SK-MEL-5 (cell line): ENCODE data around the gene NUP93. TPM values are rescaled to one million over a fixed set of nuclear protein-coding genes. Genes with fewer than 3 reads are reported as not detected.
A peak's percentile ranks its signal among the peaks of the same experiment; 100 is the strongest.
"Not testable (repeated sequence)": the region's sequence is repeated elsewhere in the genome, so short reads cannot be mapped to it uniquely, and the experiment has no call there.

ENCODE experiments used
- DNase-seq: peaks from one replicate; pipeline ENCODE4 v3.0.0-alpha.2; 2016; ENCODE audit warnings: low read depth, low spot score
- in situ Hi-C: cut with HindIII; loops from 2 replicates; pipeline ENCODE4 v1.10.0; 2016; ENCODE audit warnings: low sequenced_read_pairs, high pct_unique_total_duplicates, low pct_unique_long_range_greater_than_20kb
- total RNA-seq: library from RNA; depleted of rRNA; stranded (reverse); fragments of >200 nt; shearing (Covaris generic); gene quantifications from 2 replicates; pipeline ENCODE4 v1.2.3, GENCODE V29; 2014

Gene NUP93
- total RNA-seq, 1 experiment from 2014 or later: 132 TPM

- no peak for DNase-seq
Measured at GRCh38 chr16:56883586-56883985, 153.7 kb downstream of the NUP93 start.

GRCh38 chr16:56884026-56884582 lies 154.2 kb downstream of the NUP93 start:
- no peak for DNase-seq
- in situ Hi-C loops: no loop called here

More at GRCh38 chr16:56883586-56883985, 153.7 kb downstream of the NUP93 start:
- in situ Hi-C loops: no loop called here

- DNase-seq, in situ Hi-C loops: not testable (repeated sequence)
Measured at GRCh38 chr16:56884929-56885328, 155.0 kb downstream of the NUP93 start.

GRCh38 chr16:56885446-56886162 lies 155.7 kb downstream of the NUP93 start:
- in situ Hi-C loops: no loop called here
- DNase-seq: no peak

GRCh38 chr16:56886296-56886695 lies 156.4 kb downstream of the NUP93 start:
- no peak for DNase-seq
- in situ Hi-C loops: no loop called here

GRCh38 chr16:56886826-56887225 lies 156.9 kb downstream of the NUP93 start:
- no peak for DNase-seq
- in situ Hi-C loops: no loop called here

GRCh38 chr16:56888806-56889205 lies 158.9 kb downstream of the NUP93 start:
- DNase-seq: no peak
- in situ Hi-C loops: no loop called here

- in situ Hi-C loops: no loop called here
- peak; percentile 13 for DNase-seq
Measured at GRCh38 chr16:56889206-56889605, 159.3 kb downstream of the NUP93 start.

GRCh38 chr16:56891685-56892084 lies 161.8 kb downstream of the NUP93 start:
- DNase-seq: no peak
- in situ Hi-C loops: no loop called here

GRCh38 chr16:56892705-56893104 lies 162.8 kb downstream of the NUP93 start:
- in situ Hi-C loops: no loop called here
- no peak for DNase-seq

GRCh38 chr16:56894331-56894917 lies 164.5 kb downstream of the NUP93 start:
- in situ Hi-C loops: no loop called here

GRCh38 chr16:56895813-56896212 lies 165.9 kb downstream of the NUP93 start:
- in situ Hi-C loops: no loop called here
- no peak for DNase-seq

More at GRCh38 chr16:56894331-56894917, 164.5 kb downstream of the NUP93 start:
- no peak for DNase-seq

GRCh38 chr16:56896244-56896643 lies 166.3 kb downstream of the NUP93 start:
- no peak for DNase-seq
- in situ Hi-C loops: no loop called here

- in situ Hi-C loops: no loop called here
Measured at GRCh38 chr16:56897026-56897799, 167.3 kb downstream of the NUP93 start.

GRCh38 chr16:56898847-56899246 lies 168.9 kb downstream of the NUP93 start:
- DNase-seq: no peak
- in situ Hi-C loops: no loop called here

More at GRCh38 chr16:56897026-56897799, 167.3 kb downstream of the NUP93 start:
- no peak for DNase-seq
